ENCODE data around the gene EYA4.

GRCh38 chr6:133225560-133225959 is 15.6 kb upstream of the EYA4 start:
- TF ChIP-seq, protein P1, sequence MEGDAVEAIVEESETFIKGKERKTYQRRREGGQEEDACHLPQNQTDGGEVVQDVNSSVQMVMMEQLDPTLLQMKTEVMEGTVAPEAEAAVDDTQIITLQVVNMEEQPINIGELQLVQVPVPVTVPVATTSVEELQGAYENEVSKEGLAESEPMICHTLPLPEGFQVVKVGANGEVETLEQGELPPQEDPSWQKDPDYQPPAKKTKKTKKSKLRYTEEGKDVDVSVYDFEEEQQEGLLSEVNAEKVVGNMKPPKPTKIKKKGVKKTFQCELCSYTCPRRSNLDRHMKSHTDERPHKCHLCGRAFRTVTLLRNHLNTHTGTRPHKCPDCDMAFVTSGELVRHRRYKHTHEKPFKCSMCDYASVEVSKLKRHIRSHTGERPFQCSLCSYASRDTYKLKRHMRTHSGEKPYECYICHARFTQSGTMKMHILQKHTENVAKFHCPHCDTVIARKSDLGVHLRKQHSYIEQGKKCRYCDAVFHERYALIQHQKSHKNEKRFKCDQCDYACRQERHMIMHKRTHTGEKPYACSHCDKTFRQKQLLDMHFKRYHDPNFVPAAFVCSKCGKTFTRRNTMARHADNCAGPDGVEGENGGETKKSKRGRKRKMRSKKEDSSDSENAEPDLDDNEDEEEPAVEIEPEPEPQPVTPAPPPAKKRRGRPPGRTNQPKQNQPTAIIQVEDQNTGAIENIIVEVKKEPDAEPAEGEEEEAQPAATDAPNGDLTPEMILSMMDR (IDR thresholded peaks at IDR 0.05): no peak
- no peak for TF ChIP-seq POLR2A (IDR thresholded peaks at IDR 0.05)

All from breast epithelium (tissue), 3 donors.